ENCODE measurements around the gene KRT6B. TPM values are rescaled to one million over a fixed set of nuclear protein-coding genes. Genes with fewer than 3 reads are reported as not detected.

The KRT6B gene
- total and polyA plus RNA-seq, 2 of the 8 experiments (the other 6 are each of a cell fraction or from before 2014, with no cell fraction given): not detected

DNA sequence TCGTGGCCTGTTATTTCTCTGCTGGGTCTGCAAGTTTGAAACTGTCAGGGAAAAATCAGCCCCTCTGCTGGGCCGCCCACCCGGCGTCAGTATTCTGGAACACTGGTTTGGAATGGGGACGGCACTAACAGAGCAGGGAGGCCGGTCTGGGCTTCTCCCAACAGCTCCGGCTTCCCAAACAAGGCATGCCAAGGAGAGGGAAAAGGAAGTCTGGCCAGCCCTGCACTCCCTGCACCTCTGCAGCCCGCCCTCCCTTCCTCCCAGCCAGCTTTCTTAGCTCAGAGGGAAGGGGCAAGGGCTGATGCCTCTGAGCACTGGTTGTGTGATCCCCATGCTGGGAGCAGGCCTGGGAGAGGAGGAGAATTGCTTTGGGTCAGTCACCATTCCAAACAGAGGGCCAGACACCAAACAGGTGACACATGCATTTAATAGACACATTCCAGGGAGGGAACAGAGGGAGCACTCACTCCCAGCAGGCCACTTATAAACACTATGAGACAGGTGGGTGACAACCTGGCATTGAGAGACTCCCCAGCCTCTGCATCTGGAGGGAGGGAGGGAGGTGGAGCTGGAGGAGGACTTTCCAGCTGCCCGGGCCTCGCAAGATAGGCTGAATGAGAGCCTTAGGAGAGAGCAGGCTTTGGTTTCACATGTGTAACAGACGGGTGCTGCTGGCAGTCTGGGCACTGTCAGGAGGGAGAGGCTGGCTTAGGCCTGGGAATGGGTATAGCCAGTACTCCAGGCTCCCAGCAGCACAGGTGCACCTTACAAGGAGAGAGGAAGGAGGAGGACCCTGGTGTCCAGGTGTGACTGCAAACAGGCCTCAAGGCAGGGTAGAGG lies 28.1 kb downstream of the KRT6B start (continued):
- TF ChIP-seq, protein P1, sequence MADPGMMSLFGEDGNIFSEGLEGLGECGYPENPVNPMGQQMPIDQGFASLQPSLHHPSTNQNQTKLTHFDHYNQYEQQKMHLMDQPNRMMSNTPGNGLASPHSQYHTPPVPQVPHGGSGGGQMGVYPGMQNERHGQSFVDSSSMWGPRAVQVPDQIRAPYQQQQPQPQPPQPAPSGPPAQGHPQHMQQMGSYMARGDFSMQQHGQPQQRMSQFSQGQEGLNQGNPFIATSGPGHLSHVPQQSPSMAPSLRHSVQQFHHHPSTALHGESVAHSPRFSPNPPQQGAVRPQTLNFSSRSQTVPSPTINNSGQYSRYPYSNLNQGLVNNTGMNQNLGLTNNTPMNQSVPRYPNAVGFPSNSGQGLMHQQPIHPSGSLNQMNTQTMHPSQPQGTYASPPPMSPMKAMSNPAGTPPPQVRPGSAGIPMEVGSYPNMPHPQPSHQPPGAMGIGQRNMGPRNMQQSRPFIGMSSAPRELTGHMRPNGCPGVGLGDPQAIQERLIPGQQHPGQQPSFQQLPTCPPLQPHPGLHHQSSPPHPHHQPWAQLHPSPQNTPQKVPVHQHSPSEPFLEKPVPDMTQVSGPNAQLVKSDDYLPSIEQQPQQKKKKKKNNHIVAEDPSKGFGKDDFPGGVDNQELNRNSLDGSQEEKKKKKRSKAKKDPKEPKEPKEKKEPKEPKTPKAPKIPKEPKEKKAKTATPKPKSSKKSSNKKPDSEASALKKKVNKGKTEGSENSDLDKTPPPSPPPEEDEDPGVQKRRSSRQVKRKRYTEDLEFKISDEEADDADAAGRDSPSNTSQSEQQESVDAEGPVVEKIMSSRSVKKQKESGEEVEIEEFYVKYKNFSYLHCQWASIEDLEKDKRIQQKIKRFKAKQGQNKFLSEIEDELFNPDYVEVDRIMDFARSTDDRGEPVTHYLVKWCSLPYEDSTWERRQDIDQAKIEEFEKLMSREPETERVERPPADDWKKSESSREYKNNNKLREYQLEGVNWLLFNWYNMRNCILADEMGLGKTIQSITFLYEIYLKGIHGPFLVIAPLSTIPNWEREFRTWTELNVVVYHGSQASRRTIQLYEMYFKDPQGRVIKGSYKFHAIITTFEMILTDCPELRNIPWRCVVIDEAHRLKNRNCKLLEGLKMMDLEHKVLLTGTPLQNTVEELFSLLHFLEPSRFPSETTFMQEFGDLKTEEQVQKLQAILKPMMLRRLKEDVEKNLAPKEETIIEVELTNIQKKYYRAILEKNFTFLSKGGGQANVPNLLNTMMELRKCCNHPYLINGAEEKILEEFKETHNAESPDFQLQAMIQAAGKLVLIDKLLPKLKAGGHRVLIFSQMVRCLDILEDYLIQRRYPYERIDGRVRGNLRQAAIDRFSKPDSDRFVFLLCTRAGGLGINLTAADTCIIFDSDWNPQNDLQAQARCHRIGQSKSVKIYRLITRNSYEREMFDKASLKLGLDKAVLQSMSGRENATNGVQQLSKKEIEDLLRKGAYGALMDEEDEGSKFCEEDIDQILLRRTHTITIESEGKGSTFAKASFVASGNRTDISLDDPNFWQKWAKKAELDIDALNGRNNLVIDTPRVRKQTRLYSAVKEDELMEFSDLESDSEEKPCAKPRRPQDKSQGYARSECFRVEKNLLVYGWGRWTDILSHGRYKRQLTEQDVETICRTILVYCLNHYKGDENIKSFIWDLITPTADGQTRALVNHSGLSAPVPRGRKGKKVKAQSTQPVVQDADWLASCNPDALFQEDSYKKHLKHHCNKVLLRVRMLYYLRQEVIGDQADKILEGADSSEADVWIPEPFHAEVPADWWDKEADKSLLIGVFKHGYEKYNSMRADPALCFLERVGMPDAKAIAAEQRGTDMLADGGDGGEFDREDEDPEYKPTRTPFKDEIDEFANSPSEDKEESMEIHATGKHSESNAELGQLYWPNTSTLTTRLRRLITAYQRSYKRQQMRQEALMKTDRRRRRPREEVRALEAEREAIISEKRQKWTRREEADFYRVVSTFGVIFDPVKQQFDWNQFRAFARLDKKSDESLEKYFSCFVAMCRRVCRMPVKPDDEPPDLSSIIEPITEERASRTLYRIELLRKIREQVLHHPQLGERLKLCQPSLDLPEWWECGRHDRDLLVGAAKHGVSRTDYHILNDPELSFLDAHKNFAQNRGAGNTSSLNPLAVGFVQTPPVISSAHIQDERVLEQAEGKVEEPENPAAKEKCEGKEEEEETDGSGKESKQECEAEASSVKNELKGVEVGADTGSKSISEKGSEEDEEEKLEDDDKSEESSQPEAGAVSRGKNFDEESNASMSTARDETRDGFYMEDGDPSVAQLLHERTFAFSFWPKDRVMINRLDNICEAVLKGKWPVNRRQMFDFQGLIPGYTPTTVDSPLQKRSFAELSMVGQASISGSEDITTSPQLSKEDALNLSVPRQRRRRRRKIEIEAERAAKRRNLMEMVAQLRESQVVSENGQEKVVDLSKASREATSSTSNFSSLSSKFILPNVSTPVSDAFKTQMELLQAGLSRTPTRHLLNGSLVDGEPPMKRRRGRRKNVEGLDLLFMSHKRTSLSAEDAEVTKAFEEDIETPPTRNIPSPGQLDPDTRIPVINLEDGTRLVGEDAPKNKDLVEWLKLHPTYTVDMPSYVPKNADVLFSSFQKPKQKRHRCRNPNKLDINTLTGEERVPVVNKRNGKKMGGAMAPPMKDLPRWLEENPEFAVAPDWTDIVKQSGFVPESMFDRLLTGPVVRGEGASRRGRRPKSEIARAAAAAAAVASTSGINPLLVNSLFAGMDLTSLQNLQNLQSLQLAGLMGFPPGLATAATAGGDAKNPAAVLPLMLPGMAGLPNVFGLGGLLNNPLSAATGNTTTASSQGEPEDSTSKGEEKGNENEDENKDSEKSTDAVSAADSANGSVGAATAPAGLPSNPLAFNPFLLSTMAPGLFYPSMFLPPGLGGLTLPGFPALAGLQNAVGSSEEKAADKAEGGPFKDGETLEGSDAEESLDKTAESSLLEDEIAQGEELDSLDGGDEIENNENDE (IDR thresholded peaks at IDR 0.05; ENCODE audit: insufficient replicate concordance, low read length): no peak
- no peak for TF ChIP-seq BRCA1 (IDR thresholded peaks at IDR 0.05; ENCODE audit: low read depth, low read length)
- TF ChIP-seq, protein P2, sequence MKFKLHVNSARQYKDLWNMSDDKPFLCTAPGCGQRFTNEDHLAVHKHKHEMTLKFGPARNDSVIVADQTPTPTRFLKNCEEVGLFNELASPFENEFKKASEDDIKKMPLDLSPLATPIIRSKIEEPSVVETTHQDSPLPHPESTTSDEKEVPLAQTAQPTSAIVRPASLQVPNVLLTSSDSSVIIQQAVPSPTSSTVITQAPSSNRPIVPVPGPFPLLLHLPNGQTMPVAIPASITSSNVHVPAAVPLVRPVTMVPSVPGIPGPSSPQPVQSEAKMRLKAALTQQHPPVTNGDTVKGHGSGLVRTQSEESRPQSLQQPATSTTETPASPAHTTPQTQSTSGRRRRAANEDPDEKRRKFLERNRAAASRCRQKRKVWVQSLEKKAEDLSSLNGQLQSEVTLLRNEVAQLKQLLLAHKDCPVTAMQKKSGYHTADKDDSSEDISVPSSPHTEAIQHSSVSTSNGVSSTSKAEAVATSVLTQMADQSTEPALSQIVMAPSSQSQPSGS (IDR thresholded peaks at IDR 0.05; ENCODE audit: low read length): no peak
- TF ChIP-seq NANOG (IDR thresholded peaks at IDR 0.05; ENCODE audit: insufficient read depth, low read depth, low read length, poor library complexity, severe bottlenecking): no peak
- TF ChIP-seq CTBP2 (IDR thresholded peaks at IDR 0.05; ENCODE audit: borderline replicate concordance, insufficient read depth, insufficient read length, low read length): no peak
- TF ChIP-seq SP1 (IDR thresholded peaks at IDR 0.05; ENCODE audit: low read depth, low read length): no peak
- no peak for TF ChIP-seq CREB1 (IDR thresholded peaks at IDR 0.05)
